Measurements from ENCODE around the gene DNAJC3. TPM values are rescaled to one million over a fixed set of nuclear protein-coding genes. Genes with fewer than 3 reads are reported as not detected.

DNAJC3 gene
- total and polyA plus RNA-seq, 9 of the 15 experiments (the other 6 are each of a cell fraction or from before 2014, with no cell fraction given), result 7.8 to 21.8 (median 10.4) TPM

- TF ChIP-seq E2F1 (CRISPR knock-in tag; IDR thresholded peaks at IDR 0.05), result 0 out of 2 replicates have a peak, but pooled peaks have one; percentile 29
- TF ChIP-seq ZNF121 (CRISPR knock-in tag; conservative IDR thresholded peaks at IDR 0.05), result no peak
- TF ChIP-seq SAP30 (IDR thresholded peaks at IDR 0.05; ENCODE audit: borderline replicate concordance, insufficient read depth, low read depth, low read length, poor library complexity, severe bottlenecking), result peak; percentile 11
- TF ChIP-seq ETV6 (IDR thresholded peaks at IDR 0.05; ENCODE audit: borderline replicate concordance in 1 of 2, low read depth in 2 of 2, low read length in 1 of 2), result no peak
- TF ChIP-seq ETV6 (CRISPR knock-in tag; IDR thresholded peaks at IDR 0.05; ENCODE audit: borderline replicate concordance), result peak; percentile 34; the same call in 1 of the 2 replicates
- no peak for TF ChIP-seq SNIP1 (IDR thresholded peaks at IDR 0.05; ENCODE audit: low read depth)
- no peak for TF ChIP-seq BRD9 (IDR thresholded peaks at IDR 0.05; ENCODE audit: low read depth, partially characterized antibody)
- TF ChIP-seq ZMIZ1 (IDR thresholded peaks at IDR 0.05; ENCODE audit: low read depth in 2 of 2, low read length in 2 of 2), result 0 out of 4 replicates have a peak, but pooled peaks of 1 of the 2 experiments have one; percentile 10
- TF ChIP-seq HLTF (IDR thresholded peaks at IDR 0.05), result peak; percentile 37; the same call in 1 of the 2 replicates
- TF ChIP-seq U2AF1 (optimal IDR thresholded peaks at IDR 0.05; ENCODE audit: low read depth, low read length), result no peak
- no peak for TF ChIP-seq NCOR1 (IDR thresholded peaks at IDR 0.05)
- TF ChIP-seq, protein P1, sequence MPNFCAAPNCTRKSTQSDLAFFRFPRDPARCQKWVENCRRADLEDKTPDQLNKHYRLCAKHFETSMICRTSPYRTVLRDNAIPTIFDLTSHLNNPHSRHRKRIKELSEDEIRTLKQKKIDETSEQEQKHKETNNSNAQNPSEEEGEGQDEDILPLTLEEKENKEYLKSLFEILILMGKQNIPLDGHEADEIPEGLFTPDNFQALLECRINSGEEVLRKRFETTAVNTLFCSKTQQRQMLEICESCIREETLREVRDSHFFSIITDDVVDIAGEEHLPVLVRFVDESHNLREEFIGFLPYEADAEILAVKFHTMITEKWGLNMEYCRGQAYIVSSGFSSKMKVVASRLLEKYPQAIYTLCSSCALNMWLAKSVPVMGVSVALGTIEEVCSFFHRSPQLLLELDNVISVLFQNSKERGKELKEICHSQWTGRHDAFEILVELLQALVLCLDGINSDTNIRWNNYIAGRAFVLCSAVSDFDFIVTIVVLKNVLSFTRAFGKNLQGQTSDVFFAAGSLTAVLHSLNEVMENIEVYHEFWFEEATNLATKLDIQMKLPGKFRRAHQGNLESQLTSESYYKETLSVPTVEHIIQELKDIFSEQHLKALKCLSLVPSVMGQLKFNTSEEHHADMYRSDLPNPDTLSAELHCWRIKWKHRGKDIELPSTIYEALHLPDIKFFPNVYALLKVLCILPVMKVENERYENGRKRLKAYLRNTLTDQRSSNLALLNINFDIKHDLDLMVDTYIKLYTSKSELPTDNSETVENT (CRISPR knock-in tag; IDR thresholded peaks at IDR 0.05), result no peak
- TF ChIP-seq MCM5 (IDR thresholded peaks at IDR 0.05; ENCODE audit: low read depth), result no peak
- 0 out of 2 replicates have a peak, but pooled peaks have one; percentile 12 for TF ChIP-seq BCOR (IDR thresholded peaks at IDR 0.05)
- TF ChIP-seq ZNF324 (CRISPR knock-in tag; IDR thresholded peaks at IDR 0.05), result no peak
- TF ChIP-seq TAF9B (IDR thresholded peaks at IDR 0.05; ENCODE audit: partially characterized antibody), result no peak
- TF ChIP-seq MAFG (tag; conservative IDR thresholded peaks at IDR 0.05), result no peak
- no peak for TF ChIP-seq MYNN (IDR thresholded peaks at IDR 0.05)
- no peak for TF ChIP-seq MYNN (CRISPR knock-in tag; IDR thresholded peaks at IDR 0.05)
- no peak for TF ChIP-seq RBM39 (optimal IDR thresholded peaks at IDR 0.05; ENCODE audit: low read depth, low read length)
Observed at GRCh38 chr13:95676105-95676761, 706 bp upstream of the DNAJC3 start (continued).

Data from K562 (cell line).